Nephron (organoid): ENCODE measurements around the gene IL1RAPL1.

Experiments used
- H3K27ac Mint-ChIP-seq, 3 experiments: 2 replicates each; pipeline ENCODE4 v1.8.0; 2020; ENCODE audit warnings: mixed read lengths in 3 of 3, mild to moderate bottlenecking in 2 of 3, moderate library complexity in 1 of 3
- H3K27me3 Mint-ChIP-seq: 2 replicates; pipeline ENCODE4 v1.8.0; 2021; ENCODE audit warnings: low read depth, mild to moderate bottlenecking, moderate library complexity, mixed read lengths
- H3K36me3 Mint-ChIP-seq: 2 replicates; pipeline ENCODE4 v1.8.0; 2020; ENCODE audit warnings: low read depth, mixed read lengths
- H3K4me1 Mint-ChIP-seq: 2 replicates; pipeline ENCODE4 v1.8.0; 2020; ENCODE audit warnings: mixed read lengths
- H3K4me3 Mint-ChIP-seq, 3 experiments: 2 replicates each; pipeline ENCODE4 v1.8.0; 2020; ENCODE audit warnings: mild to moderate bottlenecking in 3 of 3, mixed read lengths in 3 of 3, moderate library complexity in 2 of 3
- H3K9me3 Mint-ChIP-seq: 2 replicates; pipeline ENCODE4 v1.8.0; 2020; ENCODE audit warnings: mixed read lengths
- CTCF ChIP-seq, 3 experiments: fragments of 200-600 bp; sonication (generic); IDR thresholded peaks; one replicate each; pipeline ENCODE4 v1.5.0; 2021; ENCODE audit warnings: antibody characterized with exemption in 3 of 3; ENCODE audit not compliant: unreplicated experiment in 3 of 3

The IL1RAPL1 gene

DNA sequence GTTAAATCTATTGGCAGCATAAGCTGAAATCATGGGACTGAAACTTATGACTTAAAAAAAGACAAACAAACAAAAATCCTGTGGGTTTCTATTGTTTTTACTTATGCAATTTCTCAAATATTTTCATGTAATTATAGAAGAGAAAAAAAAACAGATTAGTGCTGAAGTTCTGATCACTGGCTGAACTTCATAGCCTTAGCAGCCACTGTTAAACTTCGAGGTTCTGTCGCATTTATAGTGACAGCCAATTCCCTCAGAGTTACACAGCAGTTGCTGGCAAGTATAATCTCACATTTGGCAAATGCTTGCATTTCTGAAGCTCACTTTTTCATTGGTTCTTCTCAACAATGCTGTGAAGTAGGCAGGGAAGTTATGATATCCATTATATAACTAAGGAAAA, 879.2 kb downstream of the IL1RAPL1 start:
- Mint-ChIP-seq H3K27me3 (no peaks in the 10 kb centered on the region), H3K27ac (no peak overlapping the region), H3K4me3 (no peak overlapping the region), H3K4me1 (peaks cover 9% of the 10 kb centered on the region), H3K9me3 (no peaks in the 10 kb centered on the region), H3K36me3 (no peaks in the 10 kb centered on the region)
- TF ChIP-seq CTCF (IDR thresholded peaks at IDR 0.05; ENCODE audit: unreplicated experiment in 3 of 3) = no peak

- H3K4me3 Mint-ChIP-seq = no peak overlapping the region
- H3K36me3 Mint-ChIP-seq = no peaks in the 10 kb centered on the region
- H3K4me1 Mint-ChIP-seq = no peaks in the 10 kb centered on the region
- H3K9me3 Mint-ChIP-seq = no peaks in the 10 kb centered on the region
- no peak for TF ChIP-seq CTCF (IDR thresholded peaks at IDR 0.05; ENCODE audit: unreplicated experiment in 3 of 3)
- H3K27ac Mint-ChIP-seq = no peak overlapping the region
- no peaks in the 10 kb centered on the region for H3K27me3 Mint-ChIP-seq
These were observed 881.8 kb downstream of the IL1RAPL1 start for GRCh38 chrX:29468911-29469494.

DNA sequence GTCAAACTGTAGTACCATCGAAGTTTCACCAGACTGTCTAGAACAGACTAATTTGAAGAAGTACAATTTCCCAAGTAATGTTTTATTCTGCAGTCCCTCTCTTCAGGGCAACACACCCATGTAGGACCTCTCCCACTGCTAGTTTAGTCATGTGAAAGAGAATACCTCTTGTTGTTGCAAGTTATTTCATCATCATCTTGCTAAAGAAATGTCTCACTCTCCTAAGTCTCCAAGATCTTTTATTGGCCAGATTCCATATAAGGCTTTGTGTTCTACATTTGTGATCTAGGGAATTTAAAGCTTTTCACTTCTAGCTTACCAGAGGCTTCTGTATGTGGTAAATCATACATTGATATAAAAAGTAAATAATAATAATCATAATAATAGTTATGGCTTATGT, 882.8 kb downstream of the IL1RAPL1 start:
- Mint-ChIP-seq H3K36me3 (no peaks in the 10 kb centered on the region), H3K4me1 (no peaks in the 10 kb centered on the region), H3K27me3 (no peaks in the 10 kb centered on the region), H3K27ac (no peak overlapping the region), H3K4me3 (no peak overlapping the region), H3K9me3 (no peaks in the 10 kb centered on the region)
- TF ChIP-seq CTCF (IDR thresholded peaks at IDR 0.05; ENCODE audit: unreplicated experiment in 3 of 3) = no peak

- no peak for TF ChIP-seq CTCF (IDR thresholded peaks at IDR 0.05; ENCODE audit: unreplicated experiment in 3 of 3)
- no peaks in the 10 kb centered on the region for H3K36me3 Mint-ChIP-seq
- no peaks in the 10 kb centered on the region for H3K27me3 Mint-ChIP-seq
- H3K4me3 Mint-ChIP-seq = no peak overlapping the region
- no peak overlapping the region for H3K27ac Mint-ChIP-seq
- no peaks in the 10 kb centered on the region for H3K4me1 Mint-ChIP-seq
- no peaks in the 10 kb centered on the region for H3K9me3 Mint-ChIP-seq
These were observed 884.6 kb downstream of the IL1RAPL1 start for GRCh38 chrX:29471829-29472228.

GRCh38 chrX:29477878-29478277, 890.6 kb downstream of the IL1RAPL1 start:
- H3K9me3 Mint-ChIP-seq = no peaks in the 10 kb centered on the region
- no peaks in the 10 kb centered on the region for H3K27me3 Mint-ChIP-seq
- H3K27ac Mint-ChIP-seq = no peak overlapping the region
- H3K4me1 Mint-ChIP-seq = no peaks in the 10 kb centered on the region
- TF ChIP-seq CTCF (IDR thresholded peaks at IDR 0.05; ENCODE audit: unreplicated experiment in 3 of 3) = no peak
- no peak overlapping the region for H3K4me3 Mint-ChIP-seq
- H3K36me3 Mint-ChIP-seq = no peaks in the 10 kb centered on the region

- peak overlapping the region in 1 of 3 experiments; percentile 2 for H3K4me3 Mint-ChIP-seq
- H3K9me3 Mint-ChIP-seq = no peaks in the 10 kb centered on the region
- no peaks in the 10 kb centered on the region for H3K27me3 Mint-ChIP-seq
- no peak overlapping the region for H3K27ac Mint-ChIP-seq
- no peaks in the 10 kb centered on the region for H3K36me3 Mint-ChIP-seq
- no peaks in the 10 kb centered on the region for H3K4me1 Mint-ChIP-seq
- peak; percentile 30 to 58 (median 34) for TF ChIP-seq CTCF (IDR thresholded peaks at IDR 0.05; ENCODE audit: unreplicated experiment in 3 of 3)
These were observed 891.3 kb downstream of the IL1RAPL1 start for GRCh38 chrX:29478336-29479069.
